HG02970 (cell line): Measurements from ENCODE around the gene GPC6.

Source experiments
- ATAC-seq: cut with Tn5 transposase; IDR thresholded peaks from one replicate; pipeline ENCODE4 v1.9.1; 2021; ENCODE audit warnings: mild to moderate bottlenecking, moderate library complexity, moderate number of reproducible peaks; ENCODE audit not compliant: unreplicated experiment, low FRiP score

The GPC6 gene

GRCh38 chr13:94172416-94172815, 945.8 kb downstream of the GPC6 start:
- ATAC-seq, result no peak

DNA sequence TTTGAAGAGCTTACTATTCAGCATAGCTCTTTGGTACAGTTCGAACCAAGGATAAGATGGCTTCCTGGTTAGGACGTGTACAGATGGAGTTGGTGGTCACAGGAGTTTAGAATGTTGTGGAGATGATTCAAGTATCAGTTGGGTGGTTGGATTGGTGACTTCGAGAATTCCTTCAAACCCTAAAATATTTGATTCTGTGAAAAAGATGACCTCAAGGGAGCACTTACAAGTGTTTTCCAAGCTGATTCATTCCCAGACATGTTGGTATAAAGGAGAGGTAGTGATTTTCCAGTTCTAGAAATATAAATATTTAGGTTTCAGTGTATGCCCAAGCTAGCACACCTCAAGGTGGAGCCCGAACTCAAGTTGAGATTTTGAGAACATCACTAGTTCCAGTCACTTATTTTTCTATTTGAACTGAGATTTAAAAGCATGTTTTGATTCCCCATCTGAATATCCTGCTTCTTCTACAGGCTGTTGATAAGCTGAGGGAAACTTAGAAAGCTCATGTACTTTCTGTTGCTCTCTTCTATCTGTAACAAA, 946.8 kb downstream of the GPC6 start:
- ATAC-seq, result no peak

GRCh38 chr13:94174009-94174408, 947.4 kb downstream of the GPC6 start:
- no peak for ATAC-seq

- ATAC-seq, result no peak
These were observed 948.5 kb downstream of the GPC6 start for GRCh38 chr13:94175076-94175475.

DNA sequence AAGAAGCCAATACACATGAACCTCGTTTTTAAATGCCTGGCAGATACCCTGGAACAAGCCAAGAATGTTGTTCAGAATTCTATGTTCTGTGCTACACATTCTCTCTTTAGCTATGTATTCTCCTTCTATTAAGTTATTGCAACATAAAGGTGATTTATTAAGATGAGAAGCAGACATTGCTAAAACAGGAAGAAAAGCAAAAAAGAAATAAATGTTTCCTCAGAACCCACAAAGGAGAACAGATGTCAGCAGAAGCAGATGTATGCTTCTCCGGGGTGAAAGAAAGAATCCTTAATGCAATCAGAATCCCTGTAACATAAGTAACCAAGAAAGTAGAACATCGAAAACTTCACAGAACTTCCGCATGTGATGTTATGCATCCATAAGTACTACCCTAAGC, 950.0 kb downstream of the GPC6 start:
- ATAC-seq, result no peak

DNA sequence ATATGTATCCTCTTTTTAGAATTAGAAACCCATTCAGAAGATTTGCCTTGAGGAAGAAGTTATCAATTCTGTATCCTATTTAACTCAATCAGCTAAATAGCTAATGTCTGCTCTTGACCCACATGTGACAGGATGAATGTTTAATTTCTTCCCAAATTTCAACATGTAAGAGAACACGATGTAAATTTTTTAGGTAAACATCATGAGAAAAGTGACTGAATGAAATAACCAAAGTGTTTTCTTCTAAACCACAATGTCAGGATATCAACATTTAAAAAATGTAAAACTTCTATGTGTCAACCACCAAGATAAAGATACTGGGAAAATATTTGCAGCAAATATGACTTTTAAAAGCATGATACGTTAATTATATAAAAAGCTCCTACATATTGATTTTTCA, 950.4 kb downstream of the GPC6 start:
- no peak for ATAC-seq

DNA sequence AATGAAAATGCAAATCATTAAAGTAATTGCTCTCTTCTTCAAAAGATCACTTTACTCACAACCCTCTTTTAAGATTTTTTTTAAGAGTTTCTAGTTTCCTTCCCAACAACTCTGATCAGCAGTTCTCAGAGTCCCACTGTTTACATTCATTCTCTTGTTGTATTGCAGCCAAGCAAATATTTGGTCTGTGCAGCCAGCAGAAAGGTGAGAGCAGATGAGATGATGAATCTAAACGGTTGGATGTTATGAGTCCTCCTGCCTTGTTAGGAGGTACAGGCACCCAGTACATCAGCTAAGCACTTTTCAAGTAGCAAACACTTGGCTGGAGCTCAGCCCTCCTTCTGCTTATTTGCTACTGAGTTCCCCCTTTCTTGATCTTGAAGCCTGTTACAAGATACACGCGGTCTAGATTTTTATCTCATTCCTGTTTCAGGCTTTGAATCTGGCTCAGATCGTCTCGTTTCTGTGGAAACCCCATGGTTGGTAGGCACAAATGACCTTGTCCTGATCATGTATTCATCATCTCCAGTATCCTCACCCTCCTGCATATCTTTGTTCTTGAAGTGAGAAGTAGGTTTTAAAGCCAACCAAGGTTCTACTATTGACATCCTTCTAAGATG, 952.1 kb downstream of the GPC6 start:
- no peak for ATAC-seq

DNA sequence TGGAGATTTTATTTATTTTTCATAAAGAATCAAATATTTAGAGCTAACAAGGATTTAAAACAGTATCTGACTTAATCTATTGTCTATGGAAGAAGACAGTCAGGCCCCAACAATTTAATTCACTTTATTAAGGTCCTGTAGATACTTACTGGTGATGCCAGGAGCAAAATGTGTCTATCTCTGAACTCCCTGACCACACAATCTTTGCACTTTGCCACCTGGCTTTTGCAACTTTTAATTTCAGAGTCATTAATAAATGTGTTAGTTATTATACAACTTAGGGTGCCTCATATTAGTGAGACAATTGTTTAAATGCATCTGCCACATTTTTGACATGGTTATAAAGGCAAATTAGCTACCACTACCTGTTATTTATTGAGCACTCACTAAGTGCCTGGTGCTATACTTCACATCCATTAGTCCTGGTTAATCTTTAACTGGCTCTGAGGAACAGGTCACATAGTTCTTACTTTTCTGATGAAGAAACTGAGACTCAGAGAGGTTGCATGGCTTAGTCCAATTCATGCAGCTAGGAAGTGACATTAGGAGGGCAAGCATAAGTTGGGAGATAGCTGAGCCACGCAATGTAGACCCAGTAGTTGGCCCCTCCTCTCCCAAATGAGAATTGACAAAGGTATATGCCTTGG, 955.0 kb downstream of the GPC6 start:
- ATAC-seq, result no peak

GRCh38 chr13:94182185-94182761, 955.7 kb downstream of the GPC6 start:
- no peak for ATAC-seq

DNA sequence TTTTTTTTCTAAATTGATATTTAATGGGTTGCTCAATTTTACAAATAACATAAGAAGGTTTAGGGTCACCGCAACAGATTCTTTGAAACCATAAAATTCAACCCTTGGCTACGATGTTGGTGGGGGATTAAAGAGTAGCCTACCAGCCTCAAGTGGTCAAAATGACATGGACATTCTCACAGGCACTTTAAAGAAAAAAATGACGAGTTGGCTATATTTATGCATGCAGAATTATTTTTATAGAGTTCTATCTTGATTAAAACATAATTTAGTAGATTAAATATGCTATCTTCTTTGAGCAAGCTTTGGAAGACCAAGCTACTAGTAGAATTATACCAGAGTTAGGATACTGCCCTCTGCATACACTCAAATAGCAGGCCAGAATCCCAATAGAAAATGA, 959.9 kb downstream of the GPC6 start:
- no peak for ATAC-seq

- no peak for ATAC-seq
These were observed 961.7 kb downstream of the GPC6 start for GRCh38 chr13:94188201-94188854.

GRCh38 chr13:94192431-94192975, 965.9 kb downstream of the GPC6 start:
- ATAC-seq, result no peak

DNA sequence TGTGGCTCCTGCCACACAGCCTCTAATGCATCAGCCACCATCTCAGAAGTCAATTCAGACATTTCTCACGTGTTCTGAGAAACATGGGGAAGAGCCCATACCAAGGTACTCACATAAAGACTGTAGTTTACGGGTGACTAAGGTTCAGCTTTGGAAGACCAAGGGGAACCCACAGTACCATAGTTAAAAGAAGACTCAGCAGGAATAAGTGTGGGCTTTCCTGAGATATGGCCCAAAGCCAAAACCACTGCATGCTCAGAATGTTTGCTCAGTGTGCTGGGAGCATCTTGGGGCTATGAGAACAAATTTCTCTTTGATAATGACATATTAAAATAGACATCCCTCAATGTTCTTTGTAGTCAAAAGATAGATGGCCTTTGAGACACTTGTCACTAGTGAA, 969.1 kb downstream of the GPC6 start:
- ATAC-seq, result no peak

DNA sequence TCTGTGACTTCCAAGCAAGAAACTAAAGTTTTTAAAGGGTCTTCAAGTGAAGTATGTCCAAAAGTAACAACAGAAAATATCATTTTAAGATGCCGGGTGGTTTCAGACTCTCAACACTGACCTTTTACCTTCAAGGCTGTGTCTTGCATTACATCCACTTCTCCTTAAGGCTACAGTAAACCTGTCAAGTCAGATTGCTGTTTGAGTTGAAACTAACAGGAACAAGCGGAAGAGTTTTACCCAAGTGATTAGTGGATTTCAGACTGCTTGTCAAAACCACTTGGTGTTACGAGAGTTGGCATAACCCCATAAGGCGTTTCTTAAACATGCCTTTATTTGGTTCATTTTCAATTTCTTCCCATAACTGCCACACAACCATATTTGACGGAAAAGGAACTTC, 969.8 kb downstream of the GPC6 start:
- ATAC-seq, result no peak

DNA sequence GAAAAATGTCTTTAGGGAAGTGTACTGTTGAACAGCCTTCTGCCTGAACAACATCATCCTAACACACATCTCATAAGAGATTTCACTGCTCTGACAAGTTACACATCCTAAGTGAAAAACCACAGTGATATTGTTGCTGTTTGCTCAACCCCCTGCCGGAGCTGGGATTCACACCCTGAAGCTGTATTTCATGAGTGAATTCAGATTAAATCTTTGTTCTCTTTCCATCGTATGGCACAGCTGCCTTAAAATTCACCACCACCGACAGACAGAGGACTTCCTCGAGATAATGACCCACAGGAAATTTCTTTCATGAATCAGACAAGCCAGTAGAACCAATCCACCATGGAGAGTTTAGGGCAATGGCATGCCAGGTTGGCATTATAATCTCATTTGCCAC, 972.1 kb downstream of the GPC6 start:
- no peak for ATAC-seq

DNA sequence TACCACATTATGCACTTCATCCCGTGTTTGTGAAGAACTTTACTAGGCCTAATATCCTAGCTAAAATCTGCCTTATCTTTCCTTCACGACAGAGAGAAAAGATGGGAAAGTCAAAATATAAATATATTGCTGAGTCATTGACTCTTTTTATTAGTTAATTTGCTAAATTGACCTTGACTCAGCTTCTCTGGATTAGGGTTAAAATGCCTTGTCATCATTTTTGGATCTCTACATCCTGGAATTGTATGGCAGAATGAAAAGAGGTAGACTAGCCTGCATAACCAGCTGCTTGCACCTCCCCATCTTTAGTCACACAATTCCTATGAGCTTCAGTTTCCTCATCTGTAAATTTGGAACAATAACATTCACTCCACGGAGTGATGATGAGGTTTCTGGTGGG, 972.5 kb downstream of the GPC6 start:
- no peak for ATAC-seq

- ATAC-seq, result no peak
These were observed 974.4 kb downstream of the GPC6 start for GRCh38 chr13:94201022-94201421.

GRCh38 chr13:94204163-94204562, 977.6 kb downstream of the GPC6 start:
- ATAC-seq, result no peak

- no peak for ATAC-seq
These were observed 978.3 kb downstream of the GPC6 start for GRCh38 chr13:94204946-94205345.

DNA sequence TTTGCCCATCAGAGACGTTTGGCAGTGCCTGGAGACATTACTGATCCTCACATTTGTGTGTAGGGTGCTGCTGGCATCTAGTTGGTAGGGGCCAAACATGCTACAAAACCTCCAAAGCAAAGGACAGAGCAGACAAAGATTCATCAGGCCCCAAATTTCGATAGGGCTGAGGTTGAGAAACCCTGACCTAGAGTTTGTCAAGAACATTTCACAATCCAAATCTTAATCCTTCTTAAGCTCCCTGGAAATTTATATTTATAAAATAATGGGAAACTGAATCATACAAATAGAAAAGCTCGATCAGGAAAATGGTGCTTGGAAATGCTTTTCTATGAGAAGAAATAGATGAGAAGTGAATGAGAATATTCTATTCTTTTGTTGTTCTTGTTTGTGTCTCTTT, 979.3 kb downstream of the GPC6 start:
- ATAC-seq, result no peak

GRCh38 chr13:94209117-94209516, 982.5 kb downstream of the GPC6 start:
- ATAC-seq, result no peak
